Fibroblast of lung (primary cell): ENCODE measurements around the gene RFX5. TPM values are rescaled to one million over a fixed set of nuclear protein-coding genes. Genes with fewer than 3 reads are reported as not detected.
"Not testable (repeated sequence)": the region's sequence is repeated elsewhere in the genome, so short reads cannot be mapped to it uniquely, and the experiment has no call there.

Experiments used
- DNase-seq, 2 donors: peaks; one replicate each; pipeline versions ENCODE4 v3.0.0 to v3.0.0-alpha.2; 2010; ENCODE audit warnings: low read depth in 2 of 2
- H2AFZ ChIP-seq: 2 replicates; pipeline ENCODE4 v1.5.1; 2012; ENCODE audit warnings: low read length, control low read depth, inconsistent platforms
- H3K27ac ChIP-seq: 2 replicates; pipeline ENCODE4 v1.5.1; 2011; ENCODE audit warnings: low read length, control low read depth; ENCODE audit not compliant: insufficient read depth
- H3K27me3 ChIP-seq: 2 replicates; pipeline ENCODE4 v1.5.1; 2011; ENCODE audit warnings: mild to moderate bottlenecking, low read length; ENCODE audit not compliant: control insufficient read depth, insufficient read depth
- H3K36me3 ChIP-seq: 2 replicates; pipeline ENCODE4 v1.5.1; 2011; ENCODE audit warnings: low read length; ENCODE audit not compliant: control insufficient read depth, insufficient read depth
- H3K4me1 ChIP-seq: 2 replicates; pipeline ENCODE4 v1.5.1; 2011; ENCODE audit warnings: low read length; ENCODE audit not compliant: control insufficient read depth, insufficient read depth; ENCODE audit errors: extremely low read depth
- H3K4me2 ChIP-seq: 2 replicates; pipeline ENCODE4 v1.5.1; 2011; ENCODE audit warnings: low read length, control low read depth; ENCODE audit not compliant: insufficient read depth; ENCODE audit errors: extremely low read depth
- H3K4me3 ChIP-seq, 4 experiments: fragments of 200-600 bp in 1 of 4; sonication (generic) in 1 of 4; replicated peaks in 1 of 4; 2 replicates each; pipeline ENCODE4 v1.5.1; 2011 to 2016; ENCODE audit warnings: low read length in 4 of 4, low read depth in 3 of 4, mild to moderate bottlenecking in 3 of 4, control low read depth in 2 of 4, inconsistent platforms in 1 of 4, mixed read lengths in 1 of 4; ENCODE audit not compliant: insufficient read depth in 1 of 4; ENCODE audit errors: control extremely low read depth in 1 of 4
- H3K79me2 ChIP-seq: 2 replicates; pipeline ENCODE4 v1.5.1; 2012; ENCODE audit warnings: mild to moderate bottlenecking, low read length, inconsistent platforms; ENCODE audit not compliant: control insufficient read depth, insufficient read depth
- H3K9ac ChIP-seq: 2 replicates; pipeline ENCODE4 v1.5.1; 2011; ENCODE audit warnings: mild to moderate bottlenecking, low read length, control low read depth; ENCODE audit not compliant: insufficient read depth
- H3K9me3 ChIP-seq: 2 replicates; pipeline ENCODE4 v1.5.1; 2012; ENCODE audit warnings: low read depth, low read length; ENCODE audit not compliant: control insufficient read depth, insufficient read depth
- H4K20me1 ChIP-seq: 2 replicates; pipeline ENCODE4 v1.5.1; 2011; ENCODE audit warnings: low read length; ENCODE audit not compliant: control insufficient read depth, insufficient read depth; ENCODE audit errors: extremely low read depth
- EZH2 ChIP-seq: IDR thresholded peaks from 2 replicates; pipeline ENCODE4 v1.5.1; 2012; ENCODE audit warnings: low read length, control low read depth, mild to moderate bottlenecking; ENCODE audit errors: missing control alignments
- polyA plus RNA-seq, 2 donors: library from polyadenylated mRNA; depleted of rRNA in 1 of 2; stranded (reverse) in 1 of 2; unstranded in 1 of 2; fragments of >200 nt; gene quantifications; 2 replicates each; pipeline ENCODE4 v1.2.1, GENCODE V29; 2011 to 2012; ENCODE audit warnings: missing spikeins in 1 of 2
- total RNA-seq: library from RNA; depleted of rRNA; stranded (reverse); fragments of >200 nt; gene quantifications from 2 replicates; pipeline ENCODE4 v1.2.1, GENCODE V29; 2014
- TF ChIP-seq, protein P1 (sequence below), 2 donors: IDR thresholded peaks in 1 of 2; conservative IDR thresholded peaks in 1 of 2; 1 replicate in 1 of 2; 2 replicates in 1 of 2; pipeline ENCODE4 v1.5.1; 2011 to 2012; ENCODE audit warnings: low read length in 2 of 2, control low read depth in 1 of 2, inconsistent platforms in 1 of 2, low read depth in 1 of 2, mild to moderate bottlenecking in 1 of 2

RFX5 gene
- total and polyA plus RNA-seq, 2 donors (not counting 1 experiment from before 2014, with no cell fraction given): 18.4 to 35.5 TPM

- Histone ChIP-seq H3K79me2 (no peaks in the 10 kb centered on the region), H3K4me3 (no peak overlapping the region), H3K9ac (no peak overlapping the region), H3K4me2 (no peak overlapping the region), H3K27ac (no peak overlapping the region), H3K27me3 (no peaks in the 10 kb centered on the region), H3K36me3 (no peaks in the 10 kb centered on the region), H4K20me1 (no peaks in the 10 kb centered on the region), H3K4me1 (no peaks in the 10 kb centered on the region), H3K9me3 (no peaks in the 10 kb centered on the region), H2AFZ (no peak overlapping the region)
- TF ChIP-seq, protein P1, sequence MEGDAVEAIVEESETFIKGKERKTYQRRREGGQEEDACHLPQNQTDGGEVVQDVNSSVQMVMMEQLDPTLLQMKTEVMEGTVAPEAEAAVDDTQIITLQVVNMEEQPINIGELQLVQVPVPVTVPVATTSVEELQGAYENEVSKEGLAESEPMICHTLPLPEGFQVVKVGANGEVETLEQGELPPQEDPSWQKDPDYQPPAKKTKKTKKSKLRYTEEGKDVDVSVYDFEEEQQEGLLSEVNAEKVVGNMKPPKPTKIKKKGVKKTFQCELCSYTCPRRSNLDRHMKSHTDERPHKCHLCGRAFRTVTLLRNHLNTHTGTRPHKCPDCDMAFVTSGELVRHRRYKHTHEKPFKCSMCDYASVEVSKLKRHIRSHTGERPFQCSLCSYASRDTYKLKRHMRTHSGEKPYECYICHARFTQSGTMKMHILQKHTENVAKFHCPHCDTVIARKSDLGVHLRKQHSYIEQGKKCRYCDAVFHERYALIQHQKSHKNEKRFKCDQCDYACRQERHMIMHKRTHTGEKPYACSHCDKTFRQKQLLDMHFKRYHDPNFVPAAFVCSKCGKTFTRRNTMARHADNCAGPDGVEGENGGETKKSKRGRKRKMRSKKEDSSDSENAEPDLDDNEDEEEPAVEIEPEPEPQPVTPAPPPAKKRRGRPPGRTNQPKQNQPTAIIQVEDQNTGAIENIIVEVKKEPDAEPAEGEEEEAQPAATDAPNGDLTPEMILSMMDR (conservative IDR thresholded peaks at IDR 0.05 in 1 of 2, IDR thresholded peaks at IDR 0.05 in 1 of 2; ENCODE audit: low read depth in 1 of 2, low read length in 2 of 2): no peak
- TF ChIP-seq EZH2: no peak
- DNase-seq: no peak
These were observed 44.1 kb upstream of the RFX5 start for GRCh38 chr1:151391079-151391563.

DNA sequence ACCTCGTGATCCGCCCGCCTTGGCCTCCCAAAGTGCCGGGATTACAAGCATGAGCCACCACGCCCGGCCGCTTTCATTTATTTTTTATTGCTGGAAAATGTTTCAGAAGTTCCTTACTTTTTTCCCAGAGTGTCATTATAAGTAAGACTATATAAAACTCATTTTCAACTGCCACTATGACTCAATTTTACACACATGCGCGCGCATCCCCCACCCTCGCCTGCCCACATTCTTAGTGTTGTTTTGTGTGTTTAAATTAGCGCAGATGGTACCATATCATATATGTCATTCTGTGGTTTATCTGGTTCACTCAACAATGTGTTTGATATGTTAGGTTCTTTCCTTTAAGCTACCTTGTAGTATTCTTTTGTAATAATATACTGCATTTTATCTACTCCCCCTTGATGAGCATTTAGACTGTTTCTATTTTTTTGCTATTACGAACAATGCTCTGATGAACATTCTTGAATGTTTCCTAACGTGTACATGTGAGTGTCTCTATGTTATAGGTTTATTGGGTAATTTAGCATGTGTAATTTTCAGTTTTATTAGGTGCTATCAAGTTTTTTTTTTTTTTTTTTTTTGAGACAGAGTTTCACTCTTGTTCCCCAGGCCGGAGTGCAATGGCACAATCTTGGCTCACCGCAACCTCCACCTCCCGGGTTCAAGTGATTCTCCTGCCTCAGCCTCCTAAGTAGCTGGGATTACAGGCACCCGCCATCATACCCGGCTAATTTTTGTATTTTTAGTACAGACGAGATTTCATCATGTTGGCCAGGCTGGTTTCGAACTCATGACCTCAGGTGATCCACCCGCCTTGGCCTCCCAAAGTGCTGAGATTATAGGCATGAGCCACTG lies 43.4 kb upstream of the RFX5 start:
- not testable (repeated sequence) for H3K36me3 ChIP-seq, H2AFZ ChIP-seq, H3K9me3 ChIP-seq, H3K9ac ChIP-seq, H3K4me2 ChIP-seq, H3K4me1 ChIP-seq, H3K27ac ChIP-seq, H3K79me2 ChIP-seq, H4K20me1 ChIP-seq, H3K4me3 ChIP-seq, H3K27me3 ChIP-seq, DNase-seq

DNA sequence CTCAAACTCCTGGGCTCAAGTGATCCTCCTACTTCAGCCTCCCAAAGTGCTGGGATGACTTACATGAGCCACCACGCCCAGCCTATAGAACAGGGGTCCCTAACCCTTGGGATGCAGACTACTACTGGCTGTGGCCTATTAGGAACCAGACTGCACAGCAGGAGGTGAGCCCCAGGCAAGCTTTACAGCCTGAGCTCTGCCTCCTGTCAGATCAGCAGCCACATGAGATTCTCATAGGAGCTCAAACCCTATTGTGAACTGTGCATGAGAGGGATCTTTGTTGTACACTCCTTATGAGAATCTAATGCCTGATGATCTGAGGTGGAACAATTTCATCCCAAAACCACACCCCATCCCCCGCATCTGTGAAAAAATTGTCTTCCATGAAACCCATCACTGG lies 39.0 kb upstream of the RFX5 start:
- Histone ChIP-seq H3K9me3 (no peaks in the 10 kb centered on the region), H4K20me1 (no peaks in the 10 kb centered on the region), H3K36me3 (no peaks in the 10 kb centered on the region), H2AFZ (no peak overlapping the region), H3K4me1 (no peaks in the 10 kb centered on the region), H3K4me3 (no peak overlapping the region), H3K9ac (no peak overlapping the region), H3K79me2 (no peaks in the 10 kb centered on the region), H3K4me2 (no peak overlapping the region), H3K27me3 (peaks cover 6% of the 10 kb centered on the region), H3K27ac (no peak overlapping the region)
- TF ChIP-seq, protein P1 (conservative IDR thresholded peaks at IDR 0.05 in 1 of 2, IDR thresholded peaks at IDR 0.05 in 1 of 2; ENCODE audit: low read depth in 1 of 2, low read length in 2 of 2): no peak
- TF ChIP-seq EZH2: no peak
- DNase-seq: no peak
